GM12878 (cell line): ENCODE results near the gene MSH2. TPM values are rescaled to one million over a fixed set of nuclear protein-coding genes. Genes with fewer than 3 reads are reported as not detected.

Source experiments
- ATAC-seq: fragments of 200-7000 bp; cut with Tn5 transposase; 3 replicates; pipeline ENCODE4 v1.9.1; 2020; ENCODE audit warnings: mild to moderate bottlenecking, moderate library complexity
- BruUV-seq: library from RNA; stranded (reverse); fragments of 400-500 nt; replicated peaks from 2 replicates; lab custom pipeline; 2021; lab: Mats Ljungman, UMichigan
- CTCF ChIA-PET: fragments of 300-600 bp; sonication (Branson Sonifier 250); formaldehyde crosslinking; extraction: SDS; loops from one replicate; lab custom pipeline; 2021; ENCODE audit warnings: inconsistent platforms; lab: Yijun Ruan, JAX
- POLR2A ChIA-PET: fragments of 350-600 bp; formaldehyde crosslinking; extraction: SDS; loops from one replicate; lab custom pipeline; 2021; ENCODE audit warnings: inconsistent platforms; lab: Charles Lee
- RAD21 ChIA-PET: fragments of 300-600 bp; sonication (Branson Sonifier 250); formaldehyde crosslinking; loops from one replicate; lab custom pipeline; 2023; ENCODE audit warnings: antibody characterized with exemption; ENCODE audit not compliant: unreplicated experiment; lab: Charles Lee
- SMC1A ChIA-PET: fragments of 300-600 bp; sonication (Branson Sonifier 250); formaldehyde crosslinking; loops from one replicate; lab custom pipeline; 2023; ENCODE audit not compliant: unreplicated experiment, uncharacterized antibody; lab: Charles Lee
- DNase-seq: peaks from one replicate; pipeline ENCODE4 v3.0.0-alpha.2; 2011; ENCODE audit warnings: low read depth, low spot score
- FAIRE-seq: peaks from 3 replicates; lab custom pipeline; 2011; peaks lifted over from hg19 to GRCh38; lab: Jason Lieb, UNC
- H2AFZ ChIP-seq: 2 replicates; pipeline ENCODE4 v1.6.0; 2011; ENCODE audit warnings: low read depth, low read length, control low read depth; ENCODE audit not compliant: control insufficient read depth
- H3K27ac ChIP-seq: 2 replicates; pipeline ENCODE4 v1.5.1; 2011; ENCODE audit warnings: control low read depth; ENCODE audit not compliant: control insufficient read depth, insufficient read depth
- H3K27me3 ChIP-seq, 2 experiments: replicated peaks in 1 of 2; 2 replicates each; pipeline versions ENCODE4 v1.6.0 to v1.6.1; 2011; ENCODE audit warnings: low read length in 1 of 2; ENCODE audit not compliant: control insufficient read depth in 2 of 2, insufficient read depth in 2 of 2
- H3K36me3 ChIP-seq, 2 experiments: 2 replicates each; pipeline ENCODE4 v1.5.1; 2011; ENCODE audit warnings: low read length in 1 of 2; ENCODE audit not compliant: control insufficient read depth in 2 of 2, insufficient read depth in 2 of 2
- H3K4me1 ChIP-seq: 2 replicates; pipeline ENCODE4 v1.6.1; 2011; ENCODE audit warnings: mild to moderate bottlenecking, low read length, moderate library complexity, mixed read lengths; ENCODE audit not compliant: control insufficient read depth, insufficient read depth
- H3K4me2 ChIP-seq: 2 replicates; pipeline ENCODE4 v1.6.0; 2011; ENCODE audit warnings: control low read depth; ENCODE audit not compliant: control insufficient read depth, insufficient read depth
- H3K4me3 ChIP-seq: fragments of 200-600 bp; sonication (generic); 2 replicates; pipeline ENCODE4 v1.5.1; 2016
- H3K79me2 ChIP-seq: 2 replicates; pipeline ENCODE4 v1.6.0; 2011; ENCODE audit warnings: low read length; ENCODE audit not compliant: control insufficient read depth, insufficient read depth
- H3K9ac ChIP-seq: 2 replicates; pipeline ENCODE4 v1.8.0; 2011; ENCODE audit warnings: low read length, control low read depth, mixed read lengths; ENCODE audit not compliant: control insufficient read depth, insufficient read depth
- H3K9me3 ChIP-seq: replicated peaks from 3 replicates; pipeline ENCODE4 v1.5.1; 2011; ENCODE audit warnings: mild to moderate bottlenecking, low read length; ENCODE audit not compliant: control insufficient read depth, insufficient read depth
- H4K20me1 ChIP-seq: 2 replicates; pipeline ENCODE4 v1.6.0; 2011; ENCODE audit not compliant: control insufficient read depth, insufficient read depth
- BRCA1 ChIP-seq: IDR thresholded peaks from 2 replicates; pipeline ENCODE4 v1.6.1; 2011; ENCODE audit warnings: low read depth, low read length, improper control_type of control experiment
- CREB1 ChIP-seq: IDR thresholded peaks from 2 replicates; pipeline ENCODE4 v1.6.1; 2012; ENCODE audit warnings: low read depth, mild to moderate bottlenecking, inconsistent platforms
- IKZF1 ChIP-seq: fragments of 450-650 bp; conservative IDR thresholded peaks from 2 replicates; pipeline ENCODE4 v1.6.1; 2017; ENCODE audit warnings: antibody characterized with exemption, mild to moderate bottlenecking
- MTA2 ChIP-seq: fragments of 450-650 bp; IDR thresholded peaks from 2 replicates; pipeline ENCODE4 v1.6.1; 2016; ENCODE audit warnings: low read depth, mild to moderate bottlenecking, moderate library complexity
- NFYB ChIP-seq: IDR thresholded peaks from 2 replicates; pipeline ENCODE4 v1.6.1; 2011; ENCODE audit warnings: low read depth, mild to moderate bottlenecking, low read length, improper control_type of control experiment, moderate library complexity; ENCODE audit not compliant: insufficient read depth
- NR2C2 ChIP-seq: IDR thresholded peaks from 2 replicates; pipeline ENCODE4 v1.6.1; 2011; ENCODE audit warnings: borderline replicate concordance, low read depth; ENCODE audit not compliant: control insufficient read depth, insufficient read length
- STAT1 ChIP-seq: fragments of 450-650 bp; conservative IDR thresholded peaks from 2 replicates; pipeline ENCODE4 v1.6.1; 2014; ENCODE audit warnings: antibody characterized with exemption, mild to moderate bottlenecking
- SUPT20H ChIP-seq: IDR thresholded peaks from 2 replicates; pipeline ENCODE4 v1.6.1; 2011; ENCODE audit warnings: low read depth, mild to moderate bottlenecking, low read length, moderate library complexity, borderline replicate concordance; ENCODE audit not compliant: control insufficient read depth
- TBL1XR1 ChIP-seq: IDR thresholded peaks from 2 replicates; pipeline ENCODE4 v1.6.1; 2012; ENCODE audit warnings: low read depth, low read length, improper control_type of control experiment
- YBX1 ChIP-seq: fragments of 450-650 bp; IDR thresholded peaks from 2 replicates; pipeline ENCODE4 v1.6.1; 2016; ENCODE audit warnings: antibody characterized with exemption
- ZNF217 ChIP-seq: fragments of 450-650 bp; IDR thresholded peaks from 2 replicates; pipeline ENCODE4 v1.6.1; 2017; ENCODE audit warnings: antibody characterized with exemption, mild to moderate bottlenecking
- WGBS: methylation state at CpG from one replicate; pipeline ENCODE4 v1.1.6; 2016; ENCODE audit warnings: low lambda C conversion rate; ENCODE audit not compliant: insufficient replicate concordance, insufficient coverage; ENCODE audit errors: missing lambda C conversion rate; 5-methylcytosine and 5-hydroxymethylcytosine counted together
- in situ Hi-C: fragments of 300-500 bp; cut with MboI; formaldehyde crosslinking; loops from 9 replicates; pipeline ENCODE4 v1.14.3; 2018; ENCODE audit warnings: mixed read lengths
- intact Hi-C: fragments of 100-400 bp; cut with micrococcal nuclease; formaldehyde crosslinking; loops from one replicate; pipeline ENCODE4 v1.14.2; 2022; ENCODE audit not compliant: unreplicated experiment
- polyA plus RNA-seq, 11 experiments: library from polyadenylated mRNA; depleted of rRNA in 4 of 11; unstranded in 6 of 11; stranded (reverse) in 5 of 11; fragments of >200 nt; fragmentation: Nextera tagmentation in 4 of 11; fragmentation: Illumina TruSeq in 1 of 11; extraction: Ambion mirVana in 4 of 11; extraction: Trizol in 1 of 11; gene quantifications; 1 replicate in 1 of 11; 2 replicates in 10 of 11; pipeline versions ENCODE4 v1.2.1 to v1.2.3, GENCODE V29; 2011 to 2016; ENCODE audit warnings: inconsistent platforms in 2 of 11, missing spikeins in 2 of 11, low read depth in 1 of 11
- total RNA-seq, 4 experiments: library from RNA; depleted of rRNA in 3 of 4; stranded (reverse); fragments of >200 nt in 3 of 4; fragmentation: Illumina TruSeq in 1 of 4; extraction: Trizol in 1 of 4; gene quantifications; 2 replicates each; pipeline versions ENCODE4 v1.2.1 to v1.2.3, GENCODE V29; 2013 to 2021
- TF ChIP-seq, protein P1 (sequence below): IDR thresholded peaks from 2 replicates; pipeline ENCODE4 v1.6.1; 2011; ENCODE audit warnings: low read depth, low read length, improper control_type of control experiment, borderline replicate concordance
- TF ChIP-seq, protein P2 (sequence below): IDR thresholded peaks from 2 replicates; pipeline ENCODE4 v1.6.1; 2012; ENCODE audit warnings: improper control_type of control experiment, low read depth, low read length; ENCODE audit not compliant: insufficient replicate concordance
- TF ChIP-seq, protein P3 (sequence below): fragments of 450-650 bp; IDR thresholded peaks from 2 replicates; pipeline ENCODE4 v1.6.1; 2017; ENCODE audit warnings: antibody characterized with exemption, mild to moderate bottlenecking, moderate library complexity
- TF ChIP-seq, protein P4 (sequence below): fragments of 450-650 bp; IDR thresholded peaks from 2 replicates; pipeline ENCODE4 v1.6.1; 2016; ENCODE audit warnings: mild to moderate bottlenecking

MSH2 gene
- total and polyA plus RNA-seq, 10 of the 15 experiments (the other 5 are each of a cell fraction or from before 2014, with no cell fraction given): 24.3 to 94.4 (median 55.5) TPM

DNA sequence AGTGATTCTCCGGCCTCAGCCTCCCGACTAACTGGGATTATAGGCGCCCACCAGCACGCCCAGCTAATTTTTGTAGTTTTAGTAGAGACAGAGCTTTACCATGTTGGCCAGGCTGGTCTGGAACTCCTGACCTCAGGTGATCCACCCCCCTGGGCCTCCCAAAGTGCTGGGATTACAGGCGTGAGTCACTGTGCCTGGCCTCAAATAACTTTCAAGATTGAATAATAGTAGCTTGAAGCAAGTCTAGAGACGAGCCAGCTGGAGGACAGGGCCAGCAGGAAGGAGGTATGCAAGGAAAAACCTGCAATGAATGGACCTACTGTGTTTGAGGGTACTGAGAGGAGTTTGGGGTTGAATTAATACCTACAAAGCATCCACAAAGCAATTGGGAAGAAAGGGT is 87.5 kb downstream of the MSH2 start:
- SMC1A ChIA-PET: interaction anchor here (0.7 to 1.8 kb wide), 2 partner anchors 62 to 277 kb away, joined by 3 to 5 read pairs; no protein-coding TSS in a partner anchor
- no peaks in the 10 kb centered on the region for H4K20me1 ChIP-seq
- no peak overlapping the region for H3K9ac ChIP-seq
- no peaks in the 10 kb centered on the region for H3K79me2 ChIP-seq
- no peaks in the 10 kb centered on the region for H3K36me3 ChIP-seq
- peaks cover 14% of the 10 kb centered on the region for H3K4me1 ChIP-seq
- H3K9me3 ChIP-seq: no peaks in the 10 kb centered on the region
- DNase-seq (no peak), FAIRE-seq (no peak), ATAC-seq (no peak)
- WGBS: 88% methylated on average over 6 of the region's 6 CpGs
- H3K27ac ChIP-seq: no peak overlapping the region
- RAD21 ChIA-PET: no interaction called here
- no TSS peak for BruUV-seq
- H3K4me3 ChIP-seq: no peak overlapping the region
- intact Hi-C loops (no loop called here), in situ Hi-C loops (no loop called here)
- no peak overlapping the region for H2AFZ ChIP-seq
- CTCF ChIA-PET: no interaction called here
- no peak overlapping the region for H3K4me2 ChIP-seq
- POLR2A ChIA-PET: interaction anchor here (0.6 to 0.7 kb wide), 3 partner anchors 160 to 413 kb away, joined by 3 to 5 read pairs (median 4); no protein-coding TSS in a partner anchor
- no peaks in the 10 kb centered on the region for H3K27me3 ChIP-seq
- TF ChIP-seq SUPT20H (no peak), CREB1 (no peak), YBX1 (no peak), MTA2 (no peak), NR2C2 (no peak), ZNF217 (no peak), NFYB (no peak), STAT1 (no peak), TBL1XR1 (no peak), IKZF1 (no peak), BRCA1 (no peak)
- TF ChIP-seq, protein P1, sequence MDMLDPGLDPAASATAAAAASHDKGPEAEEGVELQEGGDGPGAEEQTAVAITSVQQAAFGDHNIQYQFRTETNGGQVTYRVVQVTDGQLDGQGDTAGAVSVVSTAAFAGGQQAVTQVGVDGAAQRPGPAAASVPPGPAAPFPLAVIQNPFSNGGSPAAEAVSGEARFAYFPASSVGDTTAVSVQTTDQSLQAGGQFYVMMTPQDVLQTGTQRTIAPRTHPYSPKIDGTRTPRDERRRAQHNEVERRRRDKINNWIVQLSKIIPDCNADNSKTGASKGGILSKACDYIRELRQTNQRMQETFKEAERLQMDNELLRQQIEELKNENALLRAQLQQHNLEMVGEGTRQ: no peak
- TF ChIP-seq, protein P2, sequence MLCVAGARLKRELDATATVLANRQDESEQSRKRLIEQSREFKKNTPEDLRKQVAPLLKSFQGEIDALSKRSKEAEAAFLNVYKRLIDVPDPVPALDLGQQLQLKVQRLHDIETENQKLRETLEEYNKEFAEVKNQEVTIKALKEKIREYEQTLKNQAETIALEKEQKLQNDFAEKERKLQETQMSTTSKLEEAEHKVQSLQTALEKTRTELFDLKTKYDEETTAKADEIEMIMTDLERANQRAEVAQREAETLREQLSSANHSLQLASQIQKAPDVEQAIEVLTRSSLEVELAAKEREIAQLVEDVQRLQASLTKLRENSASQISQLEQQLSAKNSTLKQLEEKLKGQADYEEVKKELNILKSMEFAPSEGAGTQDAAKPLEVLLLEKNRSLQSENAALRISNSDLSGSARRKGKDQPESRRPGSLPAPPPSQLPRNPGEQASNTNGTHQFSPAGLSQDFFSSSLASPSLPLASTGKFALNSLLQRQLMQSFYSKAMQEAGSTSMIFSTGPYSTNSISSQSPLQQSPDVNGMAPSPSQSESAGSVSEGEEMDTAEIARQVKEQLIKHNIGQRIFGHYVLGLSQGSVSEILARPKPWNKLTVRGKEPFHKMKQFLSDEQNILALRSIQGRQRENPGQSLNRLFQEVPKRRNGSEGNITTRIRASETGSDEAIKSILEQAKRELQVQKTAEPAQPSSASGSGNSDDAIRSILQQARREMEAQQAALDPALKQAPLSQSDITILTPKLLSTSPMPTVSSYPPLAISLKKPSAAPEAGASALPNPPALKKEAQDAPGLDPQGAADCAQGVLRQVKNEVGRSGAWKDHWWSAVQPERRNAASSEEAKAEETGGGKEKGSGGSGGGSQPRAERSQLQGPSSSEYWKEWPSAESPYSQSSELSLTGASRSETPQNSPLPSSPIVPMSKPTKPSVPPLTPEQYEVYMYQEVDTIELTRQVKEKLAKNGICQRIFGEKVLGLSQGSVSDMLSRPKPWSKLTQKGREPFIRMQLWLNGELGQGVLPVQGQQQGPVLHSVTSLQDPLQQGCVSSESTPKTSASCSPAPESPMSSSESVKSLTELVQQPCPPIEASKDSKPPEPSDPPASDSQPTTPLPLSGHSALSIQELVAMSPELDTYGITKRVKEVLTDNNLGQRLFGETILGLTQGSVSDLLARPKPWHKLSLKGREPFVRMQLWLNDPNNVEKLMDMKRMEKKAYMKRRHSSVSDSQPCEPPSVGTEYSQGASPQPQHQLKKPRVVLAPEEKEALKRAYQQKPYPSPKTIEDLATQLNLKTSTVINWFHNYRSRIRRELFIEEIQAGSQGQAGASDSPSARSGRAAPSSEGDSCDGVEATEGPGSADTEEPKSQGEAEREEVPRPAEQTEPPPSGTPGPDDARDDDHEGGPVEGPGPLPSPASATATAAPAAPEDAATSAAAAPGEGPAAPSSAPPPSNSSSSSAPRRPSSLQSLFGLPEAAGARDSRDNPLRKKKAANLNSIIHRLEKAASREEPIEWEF: no peak
- TF ChIP-seq, protein P3, sequence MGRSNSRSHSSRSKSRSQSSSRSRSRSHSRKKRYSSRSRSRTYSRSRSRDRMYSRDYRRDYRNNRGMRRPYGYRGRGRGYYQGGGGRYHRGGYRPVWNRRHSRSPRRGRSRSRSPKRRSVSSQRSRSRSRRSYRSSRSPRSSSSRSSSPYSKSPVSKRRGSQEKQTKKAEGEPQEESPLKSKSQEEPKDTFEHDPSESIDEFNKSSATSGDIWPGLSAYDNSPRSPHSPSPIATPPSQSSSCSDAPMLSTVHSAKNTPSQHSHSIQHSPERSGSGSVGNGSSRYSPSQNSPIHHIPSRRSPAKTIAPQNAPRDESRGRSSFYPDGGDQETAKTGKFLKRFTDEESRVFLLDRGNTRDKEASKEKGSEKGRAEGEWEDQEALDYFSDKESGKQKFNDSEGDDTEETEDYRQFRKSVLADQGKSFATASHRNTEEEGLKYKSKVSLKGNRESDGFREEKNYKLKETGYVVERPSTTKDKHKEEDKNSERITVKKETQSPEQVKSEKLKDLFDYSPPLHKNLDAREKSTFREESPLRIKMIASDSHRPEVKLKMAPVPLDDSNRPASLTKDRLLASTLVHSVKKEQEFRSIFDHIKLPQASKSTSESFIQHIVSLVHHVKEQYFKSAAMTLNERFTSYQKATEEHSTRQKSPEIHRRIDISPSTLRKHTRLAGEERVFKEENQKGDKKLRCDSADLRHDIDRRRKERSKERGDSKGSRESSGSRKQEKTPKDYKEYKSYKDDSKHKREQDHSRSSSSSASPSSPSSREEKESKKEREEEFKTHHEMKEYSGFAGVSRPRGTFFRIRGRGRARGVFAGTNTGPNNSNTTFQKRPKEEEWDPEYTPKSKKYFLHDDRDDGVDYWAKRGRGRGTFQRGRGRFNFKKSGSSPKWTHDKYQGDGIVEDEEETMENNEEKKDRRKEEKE: no peak
- TF ChIP-seq, protein P4, sequence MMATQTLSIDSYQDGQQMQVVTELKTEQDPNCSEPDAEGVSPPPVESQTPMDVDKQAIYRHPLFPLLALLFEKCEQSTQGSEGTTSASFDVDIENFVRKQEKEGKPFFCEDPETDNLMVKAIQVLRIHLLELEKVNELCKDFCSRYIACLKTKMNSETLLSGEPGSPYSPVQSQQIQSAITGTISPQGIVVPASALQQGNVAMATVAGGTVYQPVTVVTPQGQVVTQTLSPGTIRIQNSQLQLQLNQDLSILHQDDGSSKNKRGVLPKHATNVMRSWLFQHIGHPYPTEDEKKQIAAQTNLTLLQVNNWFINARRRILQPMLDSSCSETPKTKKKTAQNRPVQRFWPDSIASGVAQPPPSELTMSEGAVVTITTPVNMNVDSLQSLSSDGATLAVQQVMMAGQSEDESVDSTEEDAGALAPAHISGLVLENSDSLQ: no peak
